ENCODE measurements around the gene ATOH8.

GRCh38 chr2:85736456-85737355 lies 17.1 kb upstream of the ATOH8 start:
- no peak for TF ChIP-seq YY1 (IDR thresholded peaks at IDR 0.05; ENCODE audit: low read depth)
- TF ChIP-seq REST (IDR thresholded peaks at IDR 0.05; ENCODE audit: low read depth) = no peak
- TF ChIP-seq EGR1 (IDR thresholded peaks at IDR 0.05) = no peak
- TF ChIP-seq TAF1 (IDR thresholded peaks at IDR 0.05; ENCODE audit: low read depth) = no peak
- TF ChIP-seq EP300 (IDR thresholded peaks at IDR 0.05; ENCODE audit: borderline replicate concordance) = no peak
- no peak for TF ChIP-seq CREB1 (IDR thresholded peaks at IDR 0.05; ENCODE audit: low read depth)
- TF ChIP-seq USF1 (IDR thresholded peaks at IDR 0.05) = no peak
- no peak for TF ChIP-seq CEBPB (IDR thresholded peaks at IDR 0.05)
- TF ChIP-seq FOXM1 (IDR thresholded peaks at IDR 0.05; ENCODE audit: borderline replicate concordance, low read depth) = no peak
- TF ChIP-seq MAX (IDR thresholded peaks at IDR 0.05) = no peak
- no peak for TF ChIP-seq RAD21 (IDR thresholded peaks at IDR 0.05; ENCODE audit: low read depth)
- no peak for TF ChIP-seq NFIC (IDR thresholded peaks at IDR 0.05)
- no peak for TF ChIP-seq TCF12 (IDR thresholded peaks at IDR 0.05; ENCODE audit: low read depth)

Data from Ishikawa (cell line).